NCI-H146 treated with DMSO at 0.1 percent for 48 hours (cell line): ENCODE data around the gene PAPSS2.

ENCODE experiments used
- DNase-seq: peaks from one replicate; lab custom pipeline; 2025; ENCODE audit not compliant: unreplicated experiment; lab: John Stamatoyannopoulos, UW

PAPSS2 gene

GRCh38 chr10:87775766-87776165 lies 116.1 kb downstream of the PAPSS2 start:
- DNase-seq = no peak

- DNase-seq = no peak
These were observed 116.7 kb downstream of the PAPSS2 start for GRCh38 chr10:87776328-87776727.

- no peak for DNase-seq
These were observed 121.9 kb downstream of the PAPSS2 start for GRCh38 chr10:87781545-87781944.

GRCh38 chr10:87782721-87783120 lies 123.0 kb downstream of the PAPSS2 start:
- no peak for DNase-seq

GRCh38 chr10:87786421-87786820 lies 126.7 kb downstream of the PAPSS2 start:
- DNase-seq = no peak

GRCh38 chr10:87790185-87790584 lies 130.5 kb downstream of the PAPSS2 start:
- DNase-seq = no peak

- no peak for DNase-seq
These were observed 134.6 kb downstream of the PAPSS2 start for GRCh38 chr10:87794285-87794684.
